Esophagus squamous epithelium (tissue), 5 donors: ENCODE results near the gene AIF1L. TPM values are rescaled to one million over a fixed set of nuclear protein-coding genes. Genes with fewer than 3 reads are reported as not detected.
"Not testable (repeated sequence)": the region's sequence is repeated elsewhere in the genome, so short reads cannot be mapped to it uniquely, and the experiment has no call there.

Experiments used
- DNase-seq: peaks from one replicate; lab custom pipeline; 2025; lab: John Stamatoyannopoulos, UW
- H3K27ac ChIP-seq, 4 donors: fragments of 200-600 bp; sonication (generic); one replicate each; pipeline ENCODE4 v1.5.1; 2016 to 2019; ENCODE audit warnings: mild to moderate bottlenecking in 1 of 4
- H3K27me3 ChIP-seq, 4 donors: fragments of 200-600 bp; sonication (generic); 1 replicate in 3 of 4; 2 replicates in 1 of 4; pipeline versions ENCODE4 v1.5.1 to v1.6.0; 2017 to 2021; ENCODE audit warnings: antibody characterized with exemption in 1 of 4
- H3K36me3 ChIP-seq, 3 donors: fragments of 200-600 bp; sonication (generic); one replicate each; pipeline ENCODE4 v1.5.1; 2016 to 2019
- H3K4me1 ChIP-seq, 3 donors: fragments of 200-600 bp; sonication (generic); one replicate each; pipeline ENCODE4 v1.5.1; 2017 to 2019
- H3K4me3 ChIP-seq, 4 donors: fragments of 200-600 bp; sonication (generic); 1 replicate in 3 of 4; 2 replicates in 1 of 4; pipeline ENCODE4 v1.5.1; 2016 to 2019; ENCODE audit warnings: mild to moderate bottlenecking in 2 of 4, moderate library complexity in 1 of 4
- H3K9me3 ChIP-seq, 3 donors: fragments of 200-600 bp; sonication (generic); one replicate each; pipeline ENCODE4 v1.5.1; 2016 to 2019
- POLR2A ChIP-seq, 4 donors: fragments of 450-650 bp; IDR thresholded peaks; one replicate each; pipeline ENCODE4 v1.6.1; 2017; ENCODE audit warnings: antibody characterized with exemption in 4 of 4, mild to moderate bottlenecking in 4 of 4, moderate library complexity in 3 of 4
- WGBS, 2 donors: methylation state at CpG; one replicate each; pipeline ENCODE4 v1.1.5; 2018; 5-methylcytosine and 5-hydroxymethylcytosine counted together
- intact Hi-C: fragments of 100-400 bp; cut with DNase I; formaldehyde crosslinking; loops from one replicate; pipeline ENCODE4 v1.15.0; 2022
- total RNA-seq, 4 donors: library from RNA; depleted of rRNA; stranded (reverse); fragments of >200 nt; gene quantifications; one replicate each; pipeline ENCODE4 v1.1.0, GENCODE V29; 2016
- TF ChIP-seq, protein P1 (sequence below), 6 experiments: fragments of 450-650 bp in 4 of 6; fragments of 200-600 bp in 2 of 6; sonication (generic) in 2 of 6; IDR thresholded peaks; one replicate each; pipeline ENCODE4 v1.5.1; 2016 to 2019; ENCODE audit warnings: antibody characterized with exemption in 6 of 6, mild to moderate bottlenecking in 4 of 6, moderate library complexity in 4 of 6
- donor health status: DM: yes; HTN: yes; CAD: no.

Gene AIF1L
- total RNA-seq, 4 donors from 2014 or later, result 30.4 to 71.6 (median 38.3) TPM

DNA sequence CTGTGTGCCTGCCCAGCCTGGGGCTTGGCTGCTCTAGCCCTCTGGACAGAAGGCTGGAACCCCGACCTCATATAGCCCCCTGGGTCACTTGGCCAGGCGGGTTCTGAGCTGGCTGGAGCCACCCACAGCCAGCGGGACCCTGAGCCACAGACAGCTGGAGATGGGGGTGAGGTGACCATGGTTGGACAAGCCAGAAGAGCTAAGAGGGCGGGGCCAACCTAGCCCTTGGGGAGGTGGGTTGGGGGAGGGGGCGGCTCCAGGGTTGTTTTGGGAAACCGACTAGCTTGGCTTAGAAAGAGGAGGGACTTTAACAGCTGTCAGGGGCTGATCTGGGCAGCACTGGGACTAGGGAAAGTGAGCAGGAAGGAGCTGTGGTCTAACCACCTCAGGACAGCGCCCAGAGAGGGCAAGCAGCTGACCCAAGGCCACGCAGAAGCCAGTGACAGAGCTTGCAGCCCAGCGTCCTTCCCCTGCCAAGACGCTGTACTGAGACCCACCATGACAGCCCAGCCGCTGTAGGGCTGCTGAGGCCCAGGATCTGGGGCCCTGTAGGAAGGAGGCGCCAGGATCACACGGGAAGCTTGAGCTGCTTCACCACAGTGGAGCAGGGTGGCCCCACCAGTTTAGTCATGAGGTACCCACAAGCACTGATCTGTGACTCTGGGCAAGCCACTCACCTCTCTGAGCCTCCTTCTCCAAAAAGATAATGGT lies 2.2 kb downstream of the AIF1L start:
- 58 to 83% methylated on average over 3 to 4 of the region's 13 CpGs for WGBS, 2 donors
- Histone ChIP-seq H3K36me3 (no peaks in the 10 kb centered on the region), H3K27me3 (peaks cover 0 to 48% (median 0%) of the 10 kb centered on the region in 4 donors), H3K9me3 (no peaks in the 10 kb centered on the region), H3K27ac (peak overlapping the region in 1 of 4 donors; percentile 78), H3K4me1 (peaks cover 6 to 72% (median 19%) of the 10 kb centered on the region in 3 donors), H3K4me3 (peak overlapping the region in 3 of 4 donors; percentile 58 to 73 (median 71))
- DNase-seq, result no peak
- no peak for TF ChIP-seq POLR2A (IDR thresholded peaks at IDR 0.05)
- TF ChIP-seq, protein P1, sequence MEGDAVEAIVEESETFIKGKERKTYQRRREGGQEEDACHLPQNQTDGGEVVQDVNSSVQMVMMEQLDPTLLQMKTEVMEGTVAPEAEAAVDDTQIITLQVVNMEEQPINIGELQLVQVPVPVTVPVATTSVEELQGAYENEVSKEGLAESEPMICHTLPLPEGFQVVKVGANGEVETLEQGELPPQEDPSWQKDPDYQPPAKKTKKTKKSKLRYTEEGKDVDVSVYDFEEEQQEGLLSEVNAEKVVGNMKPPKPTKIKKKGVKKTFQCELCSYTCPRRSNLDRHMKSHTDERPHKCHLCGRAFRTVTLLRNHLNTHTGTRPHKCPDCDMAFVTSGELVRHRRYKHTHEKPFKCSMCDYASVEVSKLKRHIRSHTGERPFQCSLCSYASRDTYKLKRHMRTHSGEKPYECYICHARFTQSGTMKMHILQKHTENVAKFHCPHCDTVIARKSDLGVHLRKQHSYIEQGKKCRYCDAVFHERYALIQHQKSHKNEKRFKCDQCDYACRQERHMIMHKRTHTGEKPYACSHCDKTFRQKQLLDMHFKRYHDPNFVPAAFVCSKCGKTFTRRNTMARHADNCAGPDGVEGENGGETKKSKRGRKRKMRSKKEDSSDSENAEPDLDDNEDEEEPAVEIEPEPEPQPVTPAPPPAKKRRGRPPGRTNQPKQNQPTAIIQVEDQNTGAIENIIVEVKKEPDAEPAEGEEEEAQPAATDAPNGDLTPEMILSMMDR (IDR thresholded peaks at IDR 0.05), result no peak
- intact Hi-C loops, result no loop called here

DNA sequence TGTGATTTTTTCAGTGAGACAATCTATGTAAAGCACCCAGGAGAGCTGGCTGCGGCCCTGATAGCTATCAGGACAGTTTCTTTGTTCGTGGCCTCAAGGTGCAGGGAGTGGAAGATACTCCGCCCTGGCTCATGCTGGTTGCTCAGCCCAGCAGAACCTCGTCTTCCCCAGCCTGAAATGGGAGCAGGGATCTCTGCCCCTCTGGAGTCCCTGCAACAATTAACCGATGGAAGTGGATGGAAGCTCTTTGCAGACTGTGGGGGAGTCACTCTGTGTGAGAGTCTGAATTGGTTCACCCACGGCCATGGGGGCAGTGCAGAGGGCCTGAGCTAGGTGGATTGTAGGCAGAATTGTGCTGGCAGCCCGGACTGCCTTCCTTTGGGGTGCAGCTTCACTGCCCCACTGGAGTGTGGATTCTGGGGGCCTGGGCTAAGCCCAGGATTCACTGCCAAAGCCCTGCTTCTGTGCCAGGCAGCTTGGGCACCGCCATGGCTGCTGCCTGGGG lies 2.8 kb downstream of the AIF1L start:
- H3K4me3 ChIP-seq, result peak overlapping the region in 3 of 4 donors; percentile 2 to 71 (median 58)
- H3K36me3 ChIP-seq, result no peaks in the 10 kb centered on the region
- 93 to 95% methylated on average over 4 to 7 of the region's 8 CpGs for WGBS, 2 donors
- intact Hi-C loops, result no loop called here
- H3K4me1 ChIP-seq, result peaks cover 6 to 66% (median 19%) of the 10 kb centered on the region in 3 donors
- TF ChIP-seq, protein P1 (IDR thresholded peaks at IDR 0.05), result no peak
- TF ChIP-seq POLR2A (IDR thresholded peaks at IDR 0.05), result no peak
- peaks cover 0 to 42% (median 0%) of the 10 kb centered on the region in 4 donors for H3K27me3 ChIP-seq
- no peak overlapping the region for H3K27ac ChIP-seq
- DNase-seq, result no peak
- no peaks in the 10 kb centered on the region for H3K9me3 ChIP-seq

DNA sequence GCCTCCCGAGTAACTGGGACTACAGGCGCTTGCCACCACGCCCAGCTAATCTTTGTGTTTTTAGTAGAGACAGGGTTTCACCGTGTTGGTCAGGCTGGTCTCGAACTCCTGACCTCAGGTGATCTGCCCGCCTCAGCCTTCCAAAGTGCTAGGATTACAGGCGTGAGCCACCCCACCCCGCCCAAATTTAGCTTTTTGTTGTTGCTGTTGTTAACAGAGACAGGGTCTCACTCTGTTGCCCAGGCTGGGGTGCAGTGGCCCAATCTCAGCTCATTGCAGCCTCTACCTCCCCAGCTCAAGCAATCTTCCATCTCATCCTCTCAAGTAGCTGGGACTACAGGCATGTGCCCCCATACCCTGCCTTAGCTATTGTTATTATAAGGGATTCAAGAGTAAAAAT lies 3.5 kb downstream of the AIF1L start:
- 84 to 94% methylated on average over 5 to 8 of the region's 8 CpGs for WGBS, 2 donors
- DNase-seq, H3K27ac ChIP-seq, intact Hi-C loops, H3K9me3 ChIP-seq, H3K4me3 ChIP-seq, H3K36me3 ChIP-seq: not testable (repeated sequence)
- Histone ChIP-seq H3K4me1 (peaks cover 6 to 60% (median 19%) of the 10 kb centered on the region in 3 donors), H3K27me3 (peaks cover 0 to 35% (median 0%) of the 10 kb centered on the region in 4 donors)

DNA sequence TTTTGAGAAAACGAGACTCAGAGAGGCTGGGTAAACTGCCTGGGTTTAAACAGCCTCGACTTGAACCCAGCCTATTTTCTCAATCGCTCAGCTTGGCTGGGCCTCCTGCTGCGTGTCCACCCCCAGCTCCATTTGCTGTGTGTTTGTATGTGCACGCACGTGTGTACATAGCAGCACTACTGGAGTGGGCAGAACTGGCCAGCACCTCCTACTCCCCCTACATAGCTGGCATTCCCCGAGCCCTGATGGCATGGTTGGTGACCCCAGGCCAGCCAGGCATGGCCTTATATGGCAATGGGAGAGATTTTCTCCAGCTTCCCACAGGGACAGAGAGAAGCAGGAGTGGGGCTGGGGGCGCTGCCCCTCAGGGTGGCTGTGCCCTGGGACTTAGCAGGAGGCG lies 4.1 kb downstream of the AIF1L start:
- intact Hi-C loops, result no loop called here
- H3K4me1 ChIP-seq, result peaks cover 6 to 54% (median 18%) of the 10 kb centered on the region in 3 donors
- H3K27me3 ChIP-seq, result peaks cover 0 to 29% (median 0%) of the 10 kb centered on the region in 4 donors
- no peak for DNase-seq
- H3K36me3 ChIP-seq, result no peaks in the 10 kb centered on the region
- no peak overlapping the region for H3K27ac ChIP-seq
- no peak overlapping the region for H3K4me3 ChIP-seq
- no peak for TF ChIP-seq POLR2A (IDR thresholded peaks at IDR 0.05)
- TF ChIP-seq, protein P1 (IDR thresholded peaks at IDR 0.05), result no peak
- 69 to 71% methylated on average over 5 to 8 of the region's 9 CpGs for WGBS, 2 donors
- no peaks in the 10 kb centered on the region for H3K9me3 ChIP-seq

DNA sequence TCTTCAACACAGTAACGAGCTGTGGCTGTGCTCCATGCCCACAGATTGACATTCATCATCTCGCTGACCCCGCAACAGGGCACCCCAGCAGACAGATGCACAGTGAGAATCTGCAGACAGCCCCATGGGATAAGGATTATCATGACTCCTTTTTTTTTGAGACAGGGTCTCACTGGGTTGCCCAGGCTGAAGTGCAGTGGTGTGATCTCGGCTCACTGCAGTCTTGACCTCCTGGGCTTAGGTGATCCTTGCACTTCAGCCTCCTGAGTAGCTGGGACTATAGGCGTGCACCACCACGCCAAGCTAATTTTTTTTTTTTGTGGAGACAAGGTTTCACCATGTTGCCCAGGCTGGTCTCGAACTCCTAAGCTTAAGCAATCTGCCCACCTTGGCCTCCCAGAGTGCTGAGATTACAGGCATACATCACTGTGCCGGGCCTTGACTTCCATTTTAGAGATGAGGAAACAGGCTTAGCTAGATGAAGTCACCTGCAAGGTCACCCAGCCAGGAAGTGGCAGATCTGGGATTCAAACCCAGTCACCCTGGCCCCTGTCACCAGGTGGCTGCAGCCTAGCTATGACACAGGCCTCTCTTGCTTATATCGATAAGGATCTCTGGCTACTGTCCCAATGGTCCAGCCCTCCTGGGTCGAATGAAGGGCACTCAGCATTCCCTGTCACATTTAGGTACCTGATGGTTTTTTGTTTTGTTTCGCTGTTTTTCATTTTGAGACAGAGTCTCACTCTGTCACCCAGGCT lies 5.1 kb downstream of the AIF1L start:
- H3K4me3 ChIP-seq, result no peak overlapping the region
- WGBS, 2 donors, result 83 to 94% methylated on average over 8 to 9 of the region's 11 CpGs
- no peak for DNase-seq
- H3K27me3 ChIP-seq, result peaks cover 0 to 20% (median 0%) of the 10 kb centered on the region in 4 donors
- intact Hi-C loops, result no loop called here
- peaks cover 0 to 8% (median 0%) of the 10 kb centered on the region in 3 donors for H3K36me3 ChIP-seq
- peaks cover 0 to 44% (median 8%) of the 10 kb centered on the region in 3 donors for H3K4me1 ChIP-seq
- H3K9me3 ChIP-seq, result no peaks in the 10 kb centered on the region
- no peak overlapping the region for H3K27ac ChIP-seq
- TF ChIP-seq POLR2A (IDR thresholded peaks at IDR 0.05), result no peak
- TF ChIP-seq, protein P1 (IDR thresholded peaks at IDR 0.05), result no peak
